AG20443 (cell line): ENCODE data around the gene KLHL15.
"Not testable (repeated sequence)": the region's sequence is repeated elsewhere in the genome, so short reads cannot be mapped to it uniquely, and the experiment has no call there.

Experiments used
- DNase-seq: peaks from one replicate; pipeline ENCODE4 v3.0.0; 2012; ENCODE audit warnings: low spot score, mixed read lengths

The KLHL15 gene, protein sequence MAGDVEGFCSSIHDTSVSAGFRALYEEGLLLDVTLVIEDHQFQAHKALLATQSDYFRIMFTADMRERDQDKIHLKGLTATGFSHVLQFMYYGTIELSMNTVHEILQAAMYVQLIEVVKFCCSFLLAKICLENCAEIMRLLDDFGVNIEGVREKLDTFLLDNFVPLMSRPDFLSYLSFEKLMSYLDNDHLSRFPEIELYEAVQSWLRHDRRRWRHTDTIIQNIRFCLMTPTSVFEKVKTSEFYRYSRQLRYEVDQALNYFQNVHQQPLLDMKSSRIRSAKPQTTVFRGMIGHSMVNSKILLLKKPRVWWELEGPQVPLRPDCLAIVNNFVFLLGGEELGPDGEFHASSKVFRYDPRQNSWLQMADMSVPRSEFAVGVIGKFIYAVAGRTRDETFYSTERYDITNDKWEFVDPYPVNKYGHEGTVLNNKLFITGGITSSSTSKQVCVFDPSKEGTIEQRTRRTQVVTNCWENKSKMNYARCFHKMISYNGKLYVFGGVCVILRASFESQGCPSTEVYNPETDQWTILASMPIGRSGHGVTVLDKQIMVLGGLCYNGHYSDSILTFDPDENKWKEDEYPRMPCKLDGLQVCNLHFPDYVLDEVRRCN

DNA sequence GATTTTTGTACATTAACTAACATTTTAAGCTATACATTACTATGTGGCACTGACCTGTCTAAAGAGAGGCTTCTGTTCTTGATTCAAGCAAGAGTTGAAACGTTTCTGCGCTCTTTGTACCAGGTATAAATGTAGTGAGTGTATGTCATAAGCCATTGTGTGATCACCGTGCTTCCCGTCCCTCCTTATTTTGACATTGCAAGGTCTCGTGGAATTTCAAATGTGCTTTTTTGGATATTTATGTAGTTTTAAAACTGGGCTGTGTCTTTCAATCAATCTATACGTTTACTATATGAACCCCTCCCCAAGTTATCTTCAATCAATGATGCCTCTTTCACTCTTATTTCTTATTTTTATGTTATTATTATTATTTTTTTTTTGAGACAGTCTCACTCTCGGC lies at the start of gene KLHL15:
KLHL15 (minus strand) TSS at position 101 of the 400 bp plus-strand sequence. CDS start 20,493 bp downstream, outside the sequence.
- DNase-seq, result no peak

DNA sequence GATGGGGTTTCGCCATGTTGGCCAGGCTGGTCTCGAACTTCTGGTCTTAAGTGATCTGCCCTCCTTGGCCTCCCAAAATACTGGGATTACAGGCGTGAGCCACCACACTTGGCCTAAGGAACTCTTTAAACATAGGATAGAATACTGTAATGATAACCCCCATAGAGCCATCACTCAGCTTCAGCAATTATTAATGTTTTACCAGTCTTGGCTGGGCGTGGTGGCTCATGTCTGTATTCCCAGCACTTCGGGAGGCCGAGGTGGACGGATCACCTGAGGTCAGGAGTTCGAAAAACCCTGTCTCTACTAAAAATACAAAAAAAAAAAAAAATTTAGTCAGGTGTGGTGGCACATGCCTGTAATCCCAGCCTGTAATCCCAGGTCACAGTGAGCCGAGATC lies 42.9 kb upstream of the KLHL15 start:
- no peak for DNase-seq

DNA sequence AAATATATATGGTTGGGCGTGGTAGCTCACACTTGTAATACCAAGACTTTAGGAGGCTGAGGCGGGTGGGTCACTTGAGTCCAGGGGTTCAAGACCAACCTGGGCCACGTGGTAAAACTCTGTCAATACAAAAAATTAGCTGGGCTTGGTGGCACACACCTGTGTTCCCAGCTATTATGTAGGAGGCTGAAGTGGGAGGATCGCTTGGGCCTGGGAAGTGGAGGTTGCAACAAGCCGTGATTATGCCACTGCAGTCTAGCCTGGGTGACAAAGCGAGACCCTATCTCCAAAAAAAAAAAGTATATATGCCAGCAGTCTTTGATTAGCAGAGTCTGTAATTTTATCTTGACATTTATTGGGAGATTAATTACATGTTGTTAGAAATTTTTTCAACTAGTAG lies 36.5 kb upstream of the KLHL15 start:
- DNase-seq, result no peak

DNA sequence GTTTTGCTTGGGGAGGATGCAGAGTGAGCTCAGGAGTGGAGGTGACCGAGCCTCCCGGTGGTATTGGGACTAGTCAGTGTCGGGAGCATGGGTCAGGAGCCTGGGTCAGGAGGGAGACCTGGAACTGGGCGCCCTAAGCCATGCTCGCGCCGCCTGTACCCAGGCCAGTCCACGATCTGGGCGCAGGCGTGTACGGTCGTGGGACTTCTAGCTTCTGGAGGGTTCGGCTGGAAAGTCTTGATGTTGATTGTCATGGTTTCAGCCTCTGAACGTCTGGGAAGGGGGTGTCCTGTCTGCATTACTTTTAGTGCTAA lies 28.0 kb upstream of the KLHL15 start:
- DNase-seq, result no peak

DNA sequence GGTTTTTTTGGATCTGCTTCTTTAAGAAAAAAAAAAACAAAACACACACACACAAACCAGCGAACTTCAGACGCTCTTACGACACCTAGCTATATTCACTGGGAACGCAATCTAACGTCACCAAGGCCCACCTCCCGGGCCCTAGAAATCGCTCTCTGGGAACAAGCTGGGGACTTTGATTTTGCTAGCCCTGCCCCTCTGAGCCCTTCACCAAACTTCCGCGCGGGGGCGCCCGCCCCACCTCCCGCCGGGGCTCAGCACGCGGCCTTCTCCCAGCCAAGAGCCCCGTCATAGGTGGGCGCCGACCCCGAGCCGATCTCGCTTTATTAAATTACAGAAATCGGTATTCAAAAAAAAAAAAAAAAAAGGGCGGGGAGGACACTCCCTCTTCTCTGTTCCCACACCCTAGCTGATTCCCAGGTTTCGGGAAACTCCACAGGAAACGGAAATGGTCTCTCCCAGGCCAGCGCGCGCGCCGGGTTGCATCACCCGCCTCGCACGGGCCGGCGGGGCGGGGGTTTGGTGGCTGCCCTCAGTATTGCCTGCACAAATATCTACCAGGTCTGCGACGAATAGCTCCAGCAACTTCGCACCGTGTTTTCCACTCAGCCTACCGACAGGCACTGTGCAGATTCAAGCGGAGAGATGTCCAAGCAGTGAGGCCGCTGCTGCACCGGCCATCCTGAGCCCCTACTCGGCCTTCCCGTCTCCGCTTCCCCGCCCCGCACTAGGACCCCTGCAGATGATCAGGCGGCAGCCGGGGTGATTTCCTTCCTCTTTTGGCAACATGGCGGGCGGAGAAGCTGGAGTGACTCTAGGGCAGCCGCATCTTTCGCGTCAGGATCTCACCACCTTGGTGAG lies 27.4 kb upstream of the KLHL15 start, which contains the start of gene EIF2S3:
EIF2S3 (plus strand) TSS at position 775 of the 861 bp plus-strand sequence; CDS start at position 788, 13 bp downstream.
- peak; percentile 89 for DNase-seq

DNA sequence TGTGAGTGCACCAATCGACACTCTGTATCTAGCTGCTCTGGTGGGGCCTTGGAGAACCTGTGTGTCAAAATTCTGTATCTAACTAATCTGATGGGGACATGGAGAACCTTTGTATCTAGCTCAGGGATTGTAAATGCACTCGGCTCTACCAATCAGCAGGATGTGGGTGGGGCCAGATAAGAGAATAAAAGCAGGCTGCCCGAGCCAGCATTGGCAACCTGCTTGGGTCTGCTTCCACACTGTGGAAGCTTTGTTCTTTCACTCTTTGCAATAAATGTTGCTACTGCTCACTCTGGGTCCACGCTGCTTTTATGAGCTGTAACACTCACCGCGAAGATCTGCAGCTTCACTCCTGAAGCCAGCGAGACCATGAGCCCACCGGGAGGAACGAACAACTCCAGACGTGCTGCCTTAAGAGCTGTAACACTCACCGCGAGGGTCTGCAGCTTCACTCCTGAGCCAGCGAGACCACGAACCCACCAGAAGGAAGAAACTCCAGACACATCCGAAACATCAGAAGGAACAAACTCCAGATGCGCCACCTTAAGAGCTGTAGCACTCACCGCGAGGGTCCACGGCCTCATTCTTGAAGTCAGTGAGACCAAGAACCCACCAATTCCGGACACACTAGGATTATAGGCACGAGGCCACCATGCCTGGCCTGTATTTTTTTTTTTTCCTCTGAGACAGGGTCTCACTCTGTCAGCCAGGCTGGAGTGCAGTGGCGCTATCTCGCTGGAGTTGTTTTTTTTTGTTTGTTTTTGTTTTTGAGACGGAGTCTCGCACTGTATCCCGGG lies 23.7 kb upstream of the KLHL15 start:
- not testable (repeated sequence) for DNase-seq

DNA sequence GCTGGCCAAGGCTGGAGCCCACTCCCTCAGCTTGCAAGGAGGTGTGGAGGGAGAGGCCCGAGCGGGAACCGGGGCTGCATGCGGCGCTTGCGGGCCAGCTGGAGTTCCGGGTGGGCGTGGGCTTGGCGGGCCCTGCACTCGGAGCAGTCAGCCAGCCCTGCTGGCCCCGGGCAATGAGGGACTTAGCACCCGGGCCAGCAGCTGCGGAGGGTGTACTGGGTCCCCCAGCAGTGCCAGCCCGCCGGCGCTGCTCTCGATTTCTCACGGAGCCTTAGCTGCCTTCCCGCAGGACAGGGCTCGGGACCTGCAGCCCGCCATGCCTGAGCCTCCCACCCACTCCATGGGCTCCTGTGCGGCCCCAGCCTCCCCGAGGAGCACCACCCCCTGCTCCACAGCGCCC lies 22.7 kb upstream of the KLHL15 start:
- not testable (repeated sequence) for DNase-seq

DNA sequence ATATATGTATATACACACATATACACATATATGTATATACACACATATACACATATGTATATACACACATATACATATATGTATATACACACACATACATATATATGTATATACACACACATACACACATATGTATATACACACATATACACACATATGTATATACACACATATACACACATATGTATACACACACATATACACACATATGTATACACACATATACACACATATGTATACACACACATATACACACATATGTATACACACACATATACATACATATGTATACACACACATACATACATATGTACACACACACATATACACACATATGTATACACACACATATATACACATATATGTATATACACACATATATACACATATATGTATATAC lies 19.1 kb upstream of the KLHL15 start:
- DNase-seq, result not testable (repeated sequence)

DNA sequence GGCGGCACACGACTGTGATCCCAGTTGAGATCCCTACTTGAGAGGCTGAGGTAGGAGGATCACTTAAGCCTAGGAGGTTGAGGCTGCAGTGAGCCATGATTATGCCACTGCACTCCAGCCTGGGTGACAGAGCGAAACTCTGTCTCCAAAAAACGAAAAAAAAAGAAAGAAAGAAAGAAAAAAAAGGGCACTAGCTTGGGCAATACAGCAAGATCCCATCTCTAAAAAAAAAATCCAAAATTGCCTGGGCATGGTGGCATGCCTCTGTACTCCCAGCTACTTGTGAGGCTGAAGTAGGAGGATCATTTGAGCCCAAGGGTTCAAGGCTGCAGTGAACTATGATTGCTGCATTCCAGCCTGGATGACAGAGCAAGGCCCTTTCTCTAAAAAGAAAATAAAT lies 10.7 kb upstream of the KLHL15 start:
- DNase-seq, result no peak

DNA sequence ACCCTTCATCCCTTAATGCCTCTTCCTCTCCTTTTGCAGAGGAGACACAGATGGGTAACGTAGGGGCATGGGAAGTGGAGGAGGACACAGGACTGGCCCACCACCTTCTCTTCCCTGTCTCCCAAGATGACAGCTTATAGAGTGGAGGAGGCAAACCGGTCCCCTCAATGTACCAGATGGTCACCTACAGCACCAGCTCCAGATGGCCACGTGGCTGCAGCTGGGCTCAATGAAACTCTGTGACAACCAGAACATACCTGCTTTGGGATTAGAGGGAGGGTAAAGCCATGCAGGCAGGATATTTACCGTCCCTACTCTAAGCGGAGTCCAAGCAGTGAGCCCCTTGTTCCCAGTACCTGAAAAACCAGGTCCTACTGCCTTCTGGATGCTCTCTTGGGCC lies 7.5 kb upstream of the KLHL15 start:
- DNase-seq, result no peak

DNA sequence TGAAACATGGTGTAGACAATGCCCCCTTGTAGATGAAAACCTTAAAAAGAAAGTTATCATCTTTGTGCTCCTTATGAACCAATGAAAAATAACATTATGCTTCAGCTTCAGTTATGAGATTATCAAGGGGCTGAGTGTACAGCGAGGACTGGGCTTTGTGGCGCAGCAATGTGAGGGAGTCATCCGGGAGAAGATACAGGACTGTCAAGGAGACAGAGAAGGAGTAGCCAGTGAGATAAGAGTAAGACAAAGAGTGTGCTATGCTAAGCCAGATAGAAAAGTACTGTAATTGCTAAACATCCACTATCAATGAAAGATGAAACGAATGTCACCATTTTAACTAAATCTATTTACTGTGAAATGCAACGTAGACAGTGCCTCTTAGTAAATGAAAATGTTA lies 3.6 kb upstream of the KLHL15 start:
- DNase-seq, result no peak

DNA sequence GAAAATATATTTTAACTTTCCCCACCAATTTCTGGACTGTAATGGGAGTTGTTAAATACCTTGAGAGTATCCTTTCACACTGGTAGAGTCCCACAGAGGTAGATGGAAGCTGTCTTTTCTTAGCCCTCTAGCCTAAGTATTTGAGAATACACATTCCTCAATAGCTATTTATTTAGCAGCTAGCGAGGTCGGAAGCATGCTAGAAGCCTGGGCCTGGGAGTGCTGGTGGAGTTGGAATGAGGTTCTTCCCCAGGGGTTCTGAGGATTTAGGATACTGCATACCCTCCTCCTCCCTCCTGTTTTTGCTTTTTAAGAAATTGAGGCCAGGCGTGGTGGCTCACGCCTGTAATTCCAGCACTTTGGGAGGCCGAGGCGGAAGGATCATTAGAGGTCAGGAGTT lies 999 bp upstream of the KLHL15 start:
- no peak for DNase-seq

DNA sequence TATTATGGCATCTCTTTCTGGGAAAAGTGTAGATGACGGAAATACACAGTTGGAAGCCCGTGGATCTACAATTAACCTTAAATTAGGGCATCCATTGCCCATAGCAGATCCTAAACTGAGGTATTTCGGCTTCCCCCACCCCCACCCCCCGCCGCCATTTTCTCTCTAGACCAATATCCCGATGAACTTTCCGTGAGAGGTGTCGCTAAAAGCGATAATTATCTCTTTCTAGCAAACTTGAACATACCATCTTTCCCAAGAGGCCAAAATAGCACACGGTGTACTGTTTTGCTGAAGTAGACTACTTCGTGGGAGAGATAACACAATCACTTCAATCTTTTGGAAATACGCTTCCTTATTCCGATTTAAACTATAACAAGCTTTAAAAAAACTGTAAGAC lies 554 bp downstream of the KLHL15 start:
- DNase-seq, result peak; percentile 21

DNA sequence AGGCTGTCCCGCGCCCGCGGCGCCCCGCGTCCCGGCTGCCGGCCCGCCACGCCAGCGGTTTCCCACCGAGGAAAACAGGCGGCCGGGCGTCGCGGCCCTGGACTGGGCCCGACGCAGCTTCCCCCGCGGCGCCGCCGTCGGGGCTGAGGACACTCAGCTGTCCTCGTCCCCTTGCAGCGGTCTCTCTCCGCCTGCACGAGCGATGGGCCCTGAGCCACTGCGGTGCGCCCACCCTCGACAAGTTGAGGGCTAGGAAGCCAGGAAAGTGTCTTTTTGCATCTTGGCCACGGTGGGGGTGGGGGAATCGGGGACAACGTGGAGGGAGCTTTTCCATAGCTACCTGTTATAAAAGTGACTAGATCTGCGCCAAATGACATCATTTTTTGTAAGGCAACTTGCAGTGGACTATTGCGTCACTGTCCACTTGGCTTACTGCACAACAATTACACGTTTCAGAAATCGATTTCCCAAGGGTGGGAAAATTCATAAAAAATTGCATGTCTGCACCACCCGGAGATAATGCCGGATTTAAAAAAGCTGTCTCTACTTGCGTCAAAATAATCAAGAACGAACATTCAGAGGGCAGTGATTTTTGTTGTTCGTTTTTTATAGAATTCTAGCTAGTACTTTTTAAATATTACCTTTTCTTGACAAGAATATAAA lies 1.1 kb downstream of the KLHL15 start:
- DNase-seq, result peak; percentile 16

DNA sequence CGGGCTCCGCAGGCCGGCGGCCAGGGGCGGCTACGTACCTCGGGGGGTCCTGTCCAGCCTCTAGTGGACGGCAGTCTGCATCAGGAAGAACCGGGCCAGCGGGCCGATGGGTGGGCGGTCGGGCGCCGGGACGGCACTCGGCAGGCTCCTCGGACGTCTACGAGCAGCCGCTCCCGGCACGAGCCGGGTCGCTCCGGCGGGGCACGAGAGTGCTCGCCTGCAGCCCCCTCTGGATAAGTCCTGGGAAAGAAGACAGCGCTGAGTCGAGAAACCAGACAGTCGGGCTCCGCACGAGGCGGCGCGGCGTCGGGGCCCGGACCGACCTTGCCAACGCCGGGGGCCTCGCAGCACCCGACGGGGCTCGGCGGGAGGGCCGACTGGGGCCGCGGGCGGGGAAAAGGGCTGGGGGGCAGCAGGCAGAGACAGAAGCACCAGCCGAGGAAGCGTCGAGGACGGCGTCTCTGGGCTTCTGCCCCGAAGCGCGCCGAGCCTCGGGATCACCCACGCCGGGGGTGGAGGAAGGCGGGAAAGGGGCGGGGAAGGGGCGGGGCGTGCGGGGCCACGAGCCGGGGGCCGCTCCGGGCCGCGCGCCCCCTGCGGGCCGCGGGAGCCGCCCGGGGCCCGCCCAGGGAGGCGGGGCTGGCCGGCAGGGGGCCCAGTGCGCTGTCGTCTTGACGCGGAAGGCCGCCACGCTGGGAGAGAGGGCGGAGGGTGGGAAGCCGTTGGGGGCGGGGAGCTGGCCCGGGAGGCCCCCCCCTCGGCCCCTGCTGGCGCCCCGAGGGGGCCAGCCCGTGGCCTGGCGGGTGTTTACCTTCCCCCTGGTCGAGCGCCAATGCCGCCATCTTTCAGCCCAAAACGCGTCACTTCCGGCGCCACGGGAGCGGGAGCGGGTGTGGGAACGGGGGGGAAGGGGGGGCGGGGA lies 1.9 kb downstream of the KLHL15 start:
- DNase-seq, result peak; percentile 93

DNA sequence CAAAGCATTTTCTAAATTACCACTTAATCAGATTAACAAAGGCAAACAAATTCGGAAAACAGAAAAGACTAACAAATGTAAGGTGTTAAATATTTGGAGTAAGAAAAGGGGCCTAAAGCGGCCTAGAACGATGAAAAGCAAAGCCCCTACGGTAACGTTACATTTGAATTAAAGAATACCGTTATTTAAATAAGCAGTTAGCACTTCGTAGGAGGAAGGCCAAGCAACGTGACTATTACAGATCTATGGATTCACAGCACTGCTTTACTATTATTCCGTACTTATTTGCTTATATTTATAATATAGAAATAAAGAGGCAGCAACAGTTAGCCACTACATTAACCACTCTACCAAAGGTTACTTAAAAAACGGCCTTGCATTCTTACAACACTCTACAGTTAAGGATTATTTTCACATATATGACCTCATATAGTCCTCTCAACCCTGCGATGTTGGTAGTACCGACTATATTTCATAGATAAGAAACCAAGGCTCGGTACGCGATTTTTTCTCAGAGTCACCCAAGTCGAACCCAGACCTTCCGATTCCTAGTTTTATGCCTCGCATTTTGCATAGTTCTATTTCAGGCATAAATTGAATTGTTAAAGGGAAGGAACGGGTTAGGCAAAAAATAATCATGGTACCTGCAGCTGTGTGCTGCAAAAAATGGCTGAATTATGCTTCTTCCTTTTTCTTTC lies 2.9 kb downstream of the KLHL15 start:
- no peak for DNase-seq

DNA sequence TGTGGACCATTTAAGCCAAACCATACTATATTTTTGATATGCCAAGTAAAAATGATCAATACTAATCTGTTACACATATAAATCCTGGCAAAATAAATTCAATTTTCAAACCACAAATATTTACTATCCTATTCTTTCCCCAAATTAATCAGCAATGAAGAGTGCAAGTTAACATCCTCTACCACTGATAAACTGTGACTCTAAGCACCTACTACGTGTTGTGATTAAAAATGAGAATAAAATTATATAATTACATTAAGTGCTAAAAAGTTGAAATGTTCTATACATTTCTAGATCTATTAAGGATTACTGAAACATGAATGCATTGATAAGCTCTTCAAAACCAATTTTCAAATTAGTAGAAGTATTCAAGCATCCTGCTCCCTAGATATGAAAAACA lies 3.4 kb downstream of the KLHL15 start:
- no peak for DNase-seq

DNA sequence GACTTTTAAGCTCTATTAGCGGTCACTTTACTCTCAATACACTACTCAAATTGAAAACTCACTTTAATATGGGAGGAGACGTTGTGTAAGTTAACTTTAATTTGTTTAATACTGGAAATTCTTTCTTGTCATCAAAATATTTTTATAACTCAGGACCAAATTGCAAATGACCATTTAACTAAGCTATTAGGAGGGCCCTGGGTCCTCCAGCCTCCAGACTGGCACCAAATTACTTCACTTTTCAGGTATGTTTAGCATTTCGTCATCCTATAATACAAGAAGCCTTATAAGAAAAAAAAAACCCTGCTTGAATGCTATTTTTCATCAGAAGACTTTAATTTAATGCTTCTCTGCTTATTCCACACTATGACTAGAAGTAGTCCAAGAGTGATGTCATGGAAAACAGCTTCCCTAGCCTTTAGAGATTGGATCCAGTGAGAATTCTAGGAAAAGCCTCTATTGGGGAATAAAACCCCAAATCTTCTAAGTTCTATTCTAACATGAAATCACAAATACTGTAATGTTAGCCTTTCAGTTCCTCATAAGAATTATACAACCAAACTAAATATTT lies 6.6 kb downstream of the KLHL15 start:
- no peak for DNase-seq

DNA sequence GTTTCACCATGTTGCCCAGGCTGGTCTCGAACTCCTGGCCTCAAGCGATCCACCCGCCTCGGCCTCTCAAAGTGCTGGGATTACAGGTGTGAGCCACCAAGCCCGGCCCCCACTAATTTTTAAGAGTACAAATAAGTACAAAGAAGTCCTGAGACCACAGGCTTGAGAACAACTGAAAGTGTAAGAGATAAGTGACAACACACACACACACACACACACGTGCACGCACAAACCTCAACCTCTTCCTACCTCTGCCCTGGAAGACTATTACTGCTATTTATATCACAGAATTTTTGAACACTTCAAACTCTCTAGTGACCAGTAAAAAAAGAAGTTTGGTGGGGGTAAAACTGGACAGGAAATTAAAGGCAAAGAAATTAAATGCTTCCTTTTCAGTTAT lies 7.5 kb downstream of the KLHL15 start:
- DNase-seq, result no peak
